Astrocyte (in vitro differentiated cells and primary cell): ENCODE results near the gene DIAPH2. TPM values are rescaled to one million over a fixed set of nuclear protein-coding genes. Genes with fewer than 3 reads are reported as not detected.
A peak's percentile ranks its signal among the peaks of the same experiment; 100 is the strongest.

Source experiments
- DNase-seq: peaks from one replicate; pipeline ENCODE4 v3.0.0-alpha.2; 2010; ENCODE audit warnings: low read depth
- FAIRE-seq: peaks from 2 replicates; lab custom pipeline; 2011; peaks lifted over from hg19 to GRCh38; lab: Jason Lieb, UNC
- H2AFZ ChIP-seq: 2 replicates; pipeline ENCODE4 v1.6.0; 2012; ENCODE audit warnings: low read depth, low read length, inconsistent platforms
- H3K27ac ChIP-seq: 2 replicates; pipeline ENCODE4 v1.5.1; 2011; ENCODE audit warnings: low read depth, low read length, inconsistent platforms
- H3K27me3 ChIP-seq: 2 replicates; pipeline ENCODE4 v1.6.0; 2011; ENCODE audit warnings: low read length, inconsistent platforms; ENCODE audit not compliant: insufficient read depth
- H3K36me3 ChIP-seq: 2 replicates; pipeline ENCODE4 v1.5.1; 2011; ENCODE audit warnings: low read length, inconsistent platforms; ENCODE audit not compliant: insufficient read depth
- H3K4me1 ChIP-seq: 2 replicates; pipeline ENCODE4 v1.5.1; 2011; ENCODE audit warnings: low read length, inconsistent platforms; ENCODE audit not compliant: insufficient read depth
- H3K4me2 ChIP-seq: 2 replicates; pipeline ENCODE4 v1.6.0; 2012; ENCODE audit warnings: low read length, inconsistent platforms
- H3K4me3 ChIP-seq: 2 replicates; pipeline ENCODE4 v1.5.1; 2011; ENCODE audit warnings: low read depth, mild to moderate bottlenecking, low read length, inconsistent platforms; ENCODE audit not compliant: insufficient read depth
- H3K79me2 ChIP-seq: 2 replicates; pipeline ENCODE4 v1.6.0; 2012; ENCODE audit warnings: mild to moderate bottlenecking, low read length, inconsistent platforms; ENCODE audit not compliant: insufficient read depth
- H3K9ac ChIP-seq: 2 replicates; pipeline ENCODE4 v1.6.0; 2012; ENCODE audit warnings: mild to moderate bottlenecking, low read length, inconsistent platforms
- H3K9me3 ChIP-seq: 2 replicates; pipeline ENCODE4 v1.5.1; 2012; ENCODE audit warnings: low read depth, mild to moderate bottlenecking, low read length, inconsistent platforms; ENCODE audit not compliant: insufficient read depth
- H4K20me1 ChIP-seq: 2 replicates; pipeline ENCODE4 v1.6.0; 2012; ENCODE audit warnings: low read length, inconsistent platforms; ENCODE audit not compliant: insufficient read depth
- H3K27ac Mint-ChIP-seq: one replicate; pipeline ENCODE4 v1.8.0; 2021; ENCODE audit warnings: mild to moderate bottlenecking, mixed read lengths; ENCODE audit not compliant: unreplicated experiment
- H3K27me3 Mint-ChIP-seq: one replicate; pipeline ENCODE4 v1.8.0; 2021; ENCODE audit warnings: low read depth, mixed read lengths; ENCODE audit not compliant: unreplicated experiment
- H3K36me3 Mint-ChIP-seq: one replicate; pipeline ENCODE4 v1.8.0; 2021; ENCODE audit warnings: low read depth, mixed read lengths; ENCODE audit not compliant: unreplicated experiment
- H3K4me1 Mint-ChIP-seq: one replicate; pipeline ENCODE4 v1.8.0; 2021; ENCODE audit warnings: low read depth, mixed read lengths; ENCODE audit not compliant: unreplicated experiment
- H3K4me3 Mint-ChIP-seq: one replicate; pipeline ENCODE4 v1.8.0; 2021; ENCODE audit warnings: mild to moderate bottlenecking, moderate library complexity, mixed read lengths; ENCODE audit not compliant: unreplicated experiment
- H3K9me3 Mint-ChIP-seq: one replicate; pipeline ENCODE4 v1.8.0; 2021; ENCODE audit warnings: mild to moderate bottlenecking, mixed read lengths; ENCODE audit not compliant: unreplicated experiment
- CTCF ChIP-seq: IDR thresholded peaks from 2 replicates; pipeline ENCODE4 v1.5.1; 2011; ENCODE audit warnings: low read depth, mild to moderate bottlenecking, inconsistent platforms, low read length, moderate library complexity; ENCODE audit not compliant: insufficient read depth
- EZH2 ChIP-seq: IDR thresholded peaks from 2 replicates; pipeline ENCODE4 v1.6.1; 2012; ENCODE audit warnings: mild to moderate bottlenecking, low read length, inconsistent platforms; ENCODE audit not compliant: insufficient read depth
- total RNA-seq: library from RNA; stranded (reverse); gene quantifications from 2 replicates; pipeline ENCODE4 v1.2.1, GENCODE V29; 2021

The DIAPH2 gene
- total RNA-seq, 1 donor from 2014 or later = 9.8 TPM

- TF ChIP-seq CTCF = no peak
- TF ChIP-seq EZH2 = no peak
- H3K79me2 ChIP-seq = no peaks in the 10 kb centered on the region
- H3K27me3 ChIP-seq = no peaks in the 10 kb centered on the region
- no peak overlapping the region for H3K9ac ChIP-seq
- H3K4me3 ChIP-seq = no peak overlapping the region
- H3K4me1 ChIP-seq = no peaks in the 10 kb centered on the region
- H3K9me3 ChIP-seq = no peaks in the 10 kb centered on the region
- FAIRE-seq (peak; percentile 84), DNase-seq (no peak)
- Mint-ChIP-seq H3K4me3 (no peak overlapping the region), H3K4me1 (no peaks in the 10 kb centered on the region), H3K36me3 (no peaks in the 10 kb centered on the region), H3K27ac (no peak overlapping the region), H3K27me3 (no peaks in the 10 kb centered on the region), H3K9me3 (no peaks in the 10 kb centered on the region)
- no peak overlapping the region for H2AFZ ChIP-seq
- H3K27ac ChIP-seq = no peak overlapping the region
- H4K20me1 ChIP-seq = no peaks in the 10 kb centered on the region
- no peak overlapping the region for H3K4me2 ChIP-seq
- no peaks in the 10 kb centered on the region for H3K36me3 ChIP-seq
Measured at GRCh38 chrX:96861218-96861617, 176.6 kb downstream of the DIAPH2 start.

GRCh38 chrX:96861661-96862060 is 177.0 kb downstream of the DIAPH2 start:
- DNase-seq (no peak), FAIRE-seq (no peak)
- no peak for TF ChIP-seq CTCF
- no peak for TF ChIP-seq EZH2
- Histone ChIP-seq H3K27me3 (no peaks in the 10 kb centered on the region), H3K27ac (no peak overlapping the region), H3K36me3 (no peaks in the 10 kb centered on the region), H3K9me3 (no peaks in the 10 kb centered on the region), H3K4me1 (no peaks in the 10 kb centered on the region), H4K20me1 (no peaks in the 10 kb centered on the region), H3K9ac (no peak overlapping the region), H2AFZ (no peak overlapping the region), H3K4me3 (no peak overlapping the region), H3K4me2 (no peak overlapping the region), H3K79me2 (no peaks in the 10 kb centered on the region)
- no peaks in the 10 kb centered on the region for H3K36me3 Mint-ChIP-seq
- no peaks in the 10 kb centered on the region for H3K27me3 Mint-ChIP-seq
- no peak overlapping the region for H3K4me3 Mint-ChIP-seq
- no peaks in the 10 kb centered on the region for H3K9me3 Mint-ChIP-seq
- H3K27ac Mint-ChIP-seq = no peak overlapping the region
- H3K4me1 Mint-ChIP-seq = no peaks in the 10 kb centered on the region

- no peaks in the 10 kb centered on the region for H3K36me3 Mint-ChIP-seq
Measured at GRCh38 chrX:96883608-96884007, 199.0 kb downstream of the DIAPH2 start, which contains the start of gene RPA4. Gene RPA4, plus strand, starts transcription at chrX:96883908. Its CDS starts 403 bp downstream, at chrX:96884311.

More at GRCh38 chrX:96883608-96884007, 199.0 kb downstream of the DIAPH2 start, which contains the start of gene RPA4:
- no peaks in the 10 kb centered on the region for H3K27me3 ChIP-seq
- Mint-ChIP-seq H3K27me3 (no peaks in the 10 kb centered on the region), H3K4me1 (no peaks in the 10 kb centered on the region), H3K9me3 (no peaks in the 10 kb centered on the region), H3K4me3 (no peak within 1 kb of the TSS), H3K27ac (no peak within 1 kb of the TSS)
- DNase-seq (no peak), FAIRE-seq (no peak)
- H3K27ac ChIP-seq = no peak within 1 kb of the TSS
- H2AFZ ChIP-seq = no peak within 1 kb of the TSS
- no peaks in the 10 kb centered on the region for H3K4me1 ChIP-seq
- H3K4me3 ChIP-seq = no peak within 1 kb of the TSS
- H3K9me3 ChIP-seq = no peaks in the 10 kb centered on the region
- TF ChIP-seq CTCF (no peak), EZH2 (no peak)
- no peaks in the 10 kb centered on the region for H3K79me2 ChIP-seq
- no peak within 1 kb of the TSS for H3K4me2 ChIP-seq
- H3K36me3 ChIP-seq = no peaks in the 10 kb centered on the region
- no peak within 1 kb of the TSS for H3K9ac ChIP-seq
- H4K20me1 ChIP-seq = no peaks in the 10 kb centered on the region
